ENCODE measurements around the gene SP2. TPM values are rescaled to one million over a fixed set of nuclear protein-coding genes. Genes with fewer than 3 reads are reported as not detected.

Gene SP2
- total RNA-seq, 2 donors from 2014 or later, result 12.6 to 14.1 TPM

Other genes with a start within 250 kb of the SP2 start
- gene KPNB1, start 246.3 kb upstream of the SP2 start, total RNA-seq, result 100 to 1,000 TPM; 145 to 180 TPM
- gene TBKBP1, start 202.1 kb upstream of the SP2 start, total RNA-seq, result 10 to 100 TPM; 13.7 to 17.9 TPM
- gene TBX21, start 163.0 kb upstream of the SP2 start, total RNA-seq, result under 1 TPM; 0.34 to 0.80 TPM
- gene OSBPL7, start 74.4 kb upstream of the SP2 start, total RNA-seq, result 1 to 10 TPM; 4.5 to 5.4 TPM
- 10 to 100 TPM; 33.9 to 38.8 TPM for gene MRPL10, start 64.7 kb upstream of the SP2 start, total RNA-seq
- not detected for gene LRRC46, start 64.6 kb upstream of the SP2 start, total RNA-seq
- 10 to 100 TPM; 32.2 to 33.6 TPM for gene SCRN2, start 55.0 kb upstream of the SP2 start, total RNA-seq
- under 1 TPM; 0.24 to 0.50 TPM for gene SP6, start 45.1 kb upstream of the SP2 start, total RNA-seq
- 10 to 100 TPM; 23.4 to 25.4 TPM for gene PNPO, start 45.3 kb downstream of the SP2 start, total RNA-seq
- gene PRR15L, start 61.6 kb downstream of the SP2 start, total RNA-seq, result under 1 TPM; 0.47 to 0.62 TPM
- gene CDK5RAP3, start 74.9 kb downstream of the SP2 start, total RNA-seq, result 10 to 100 TPM; 62.6 to 66.3 TPM
- gene COPZ2, start 141.6 kb downstream of the SP2 start, total RNA-seq, result 10 to 100 TPM; 50.5 to 54.0 TPM
- gene NFE2L1, start 152.1 kb downstream of the SP2 start, total RNA-seq, result 100 to 1,000 TPM; 527 to 675 TPM
- gene CBX1, start 205.2 kb downstream of the SP2 start, total RNA-seq, result 10 to 100 TPM; 29.2 to 35.6 TPM
- 10 to 100 TPM; 13.3 to 14.7 TPM for gene SNX11, start 211.5 kb downstream of the SP2 start, total RNA-seq